ENCODE measurements around the gene MBLAC2. TPM values are rescaled to one million over a fixed set of nuclear protein-coding genes. Genes with fewer than 3 reads are reported as not detected.

MBLAC2 gene
- total RNA-seq, 1 experiment from 2014 or later: 5.7 TPM

GRCh38 chr5:90484540-90484939, 10.0 kb upstream of the MBLAC2 start (continued):
- no peak for TF ChIP-seq REST (IDR thresholded peaks at IDR 0.05; ENCODE audit: low read depth)
- no peak for TF ChIP-seq EZH2phosphoT487 (IDR thresholded peaks at IDR 0.05; ENCODE audit: borderline replicate concordance)

GRCh38 chr5:90483206-90483605, 8.6 kb upstream of the MBLAC2 start:
- Histone ChIP-seq H3K9ac (ENCODE audit: low read length) (no peak overlapping the region), H3K27ac (ENCODE audit: low read depth, low read length) (no peak overlapping the region), H4K20me1 (ENCODE audit: insufficient read depth) (no peaks in the 10 kb centered on the region), H3K27me3 (ENCODE audit: insufficient read depth, low read length) (no peaks in the 10 kb centered on the region), H2AFZ (ENCODE audit: low read depth, low read length, poor library complexity, severe bottlenecking) (no peak overlapping the region), H3K4me3 (replicated peaks in 1 of 2; ENCODE audit: low read depth in 1 of 2, low read length in 2 of 2) (no peak overlapping the region), H3K4me1 (ENCODE audit: control insufficient read depth in 1 of 2, insufficient read depth in 2 of 2, low read length in 2 of 2) (no peaks in the 10 kb centered on the region), H3K9me3 (ENCODE audit: control insufficient read depth in 1 of 2, insufficient read depth in 1 of 2, low read depth in 1 of 2, low read length in 2 of 2) (no peaks in the 10 kb centered on the region), H3K36me3 (ENCODE audit: control insufficient read depth in 1 of 2, insufficient read depth in 2 of 2, low read length in 2 of 2) (peaks cover 3 to 11% of the 10 kb centered on the region in 2 experiments; a peak in 2 of 4 replicates), H3K79me2 (ENCODE audit: insufficient read depth, low read length) (peaks cover 61% of the 10 kb centered on the region), H3K9me2 (ENCODE audit: insufficient read depth) (no peaks in the 10 kb centered on the region), H3K4me2 (ENCODE audit: low read length) (no peak overlapping the region)
- no peak for TF ChIP-seq FOSL1 (IDR thresholded peaks at IDR 0.05; ENCODE audit: low read depth)
- TF ChIP-seq POLR2AphosphoS5 (IDR thresholded peaks at IDR 0.05; ENCODE audit: low read depth, low read length): no peak
- no peak for TF ChIP-seq ZNF274 (IDR thresholded peaks at IDR 0.05; ENCODE audit: low read depth, low read length)
- TF ChIP-seq YY1 (IDR thresholded peaks at IDR 0.05; ENCODE audit: extremely low read depth, insufficient replicate concordance, low read depth, low read length): no peak
- TF ChIP-seq ELF1 (IDR thresholded peaks at IDR 0.05; ENCODE audit: borderline replicate concordance, low read depth): no peak
- TF ChIP-seq CTCF (IDR thresholded peaks at IDR 0.05 in 2 of 3, conservative IDR thresholded peaks at IDR 0.05 in 1 of 3; ENCODE audit: borderline replicate concordance in 1 of 3, insufficient read depth in 1 of 3, low read depth in 2 of 3, low read length in 2 of 3): no peak
- no peak for TF ChIP-seq MAX (IDR thresholded peaks at IDR 0.05)
- no peak for TF ChIP-seq EZH2phosphoT487 (IDR thresholded peaks at IDR 0.05; ENCODE audit: borderline replicate concordance)
- DNase-seq (ENCODE audit: low read depth, low spot score) (no peak), ATAC-seq (no peak)
- ChIA-PET RAD21 (ENCODE audit: low non-redundant PET in 1 of 2, low total read pairs in 2 of 2, uncharacterized antibody in 2 of 2, unreplicated experiment in 2 of 2) (no interaction called here), POLR2A (no interaction called here), CTCF (no interaction called here)
- intact Hi-C loops (cut with micrococcal nuclease): no loop called here
- no TSS peak for BruUV-seq (replicated peaks)
